Tibial artery (tissue), 4 donors: ENCODE measurements around the gene KIR2DL3.
"Not testable (repeated sequence)": the region's sequence is repeated elsewhere in the genome, so short reads cannot be mapped to it uniquely, and the experiment has no call there.

Source experiments
- DNase-seq, 2 donors: peaks; one replicate each; pipeline ENCODE4 v3.0.0-alpha.2; 2019
- H3K27ac ChIP-seq, 2 donors: fragments of 200-600 bp; sonication (generic) in 1 of 2; 1 replicate in 1 of 2; 2 replicates in 1 of 2; pipeline ENCODE4 v1.5.1; 2018 to 2019; ENCODE audit warnings: mild to moderate bottlenecking in 1 of 2
- H3K27me3 ChIP-seq, 2 donors: fragments of 200-600 bp; sonication (generic) in 1 of 2; one replicate each; pipeline versions ENCODE4 v1.5.1 to v1.6.0; 2016 to 2019
- H3K36me3 ChIP-seq, 3 donors: fragments of 200-600 bp; sonication (generic) in 2 of 3; one replicate each; pipeline ENCODE4 v1.5.1; 2016 to 2019; ENCODE audit warnings: mild to moderate bottlenecking in 2 of 3
- H3K4me1 ChIP-seq, 4 donors: fragments of 200-600 bp; sonication (generic) in 2 of 4; 1 replicate in 3 of 4; 2 replicates in 1 of 4; pipeline ENCODE4 v1.5.1; 2016 to 2019
- H3K4me3 ChIP-seq, 2 donors: fragments of 200-600 bp; sonication (generic) in 1 of 2; 1 replicate in 1 of 2; 2 replicates in 1 of 2; pipeline ENCODE4 v1.5.1; 2018 to 2019; ENCODE audit warnings: mild to moderate bottlenecking in 2 of 2
- H3K9me3 ChIP-seq, 3 donors: fragments of 200-600 bp; sonication (generic) in 1 of 3; one replicate each; pipeline ENCODE4 v1.5.1; 2016 to 2019
- intact Hi-C: fragments of 100-400 bp; cut with DNase I; formaldehyde crosslinking; loops from one replicate; pipeline ENCODE4 v1.15.0; 2023; ENCODE audit warnings: low total_unique reads
- TF ChIP-seq, protein P1 (sequence below), 2 experiments: fragments of 200-600 bp in 1 of 2; fragments of 450-650 bp in 1 of 2; IDR thresholded peaks; one replicate each; pipeline ENCODE4 v1.5.1; 2017 to 2019; ENCODE audit warnings: antibody characterized with exemption in 2 of 2, mild to moderate bottlenecking in 1 of 2, moderate library complexity in 1 of 2

The KIR2DL3 gene

DNA sequence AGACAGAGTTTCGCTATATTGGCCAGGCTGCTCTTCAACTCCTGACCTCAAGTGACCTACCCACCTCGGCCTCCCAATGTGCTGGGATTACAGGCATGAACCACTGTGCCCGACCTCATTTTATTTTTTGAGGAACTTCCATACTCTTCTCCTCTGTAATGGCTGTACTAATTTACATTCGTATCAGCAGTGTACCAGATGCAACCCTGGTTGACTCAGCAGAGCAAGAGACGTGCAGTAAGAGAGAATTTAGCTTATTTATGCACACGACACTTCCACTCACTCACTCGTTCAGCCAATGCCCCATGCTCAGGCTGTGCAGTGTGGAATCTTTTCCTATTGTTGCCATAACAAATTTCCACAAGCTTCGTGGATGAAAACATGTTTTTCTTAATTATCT is 7.1 kb upstream of the KIR2DL3 start:
- Histone ChIP-seq H3K4me3 (no peak overlapping the region), H3K36me3 (no peaks in the 10 kb centered on the region), H3K4me1 (no peaks in the 10 kb centered on the region), H3K27ac (no peak overlapping the region), H3K9me3 (no peaks in the 10 kb centered on the region), H3K27me3 (no peaks in the 10 kb centered on the region)
- no peak for DNase-seq
- TF ChIP-seq, protein P1, sequence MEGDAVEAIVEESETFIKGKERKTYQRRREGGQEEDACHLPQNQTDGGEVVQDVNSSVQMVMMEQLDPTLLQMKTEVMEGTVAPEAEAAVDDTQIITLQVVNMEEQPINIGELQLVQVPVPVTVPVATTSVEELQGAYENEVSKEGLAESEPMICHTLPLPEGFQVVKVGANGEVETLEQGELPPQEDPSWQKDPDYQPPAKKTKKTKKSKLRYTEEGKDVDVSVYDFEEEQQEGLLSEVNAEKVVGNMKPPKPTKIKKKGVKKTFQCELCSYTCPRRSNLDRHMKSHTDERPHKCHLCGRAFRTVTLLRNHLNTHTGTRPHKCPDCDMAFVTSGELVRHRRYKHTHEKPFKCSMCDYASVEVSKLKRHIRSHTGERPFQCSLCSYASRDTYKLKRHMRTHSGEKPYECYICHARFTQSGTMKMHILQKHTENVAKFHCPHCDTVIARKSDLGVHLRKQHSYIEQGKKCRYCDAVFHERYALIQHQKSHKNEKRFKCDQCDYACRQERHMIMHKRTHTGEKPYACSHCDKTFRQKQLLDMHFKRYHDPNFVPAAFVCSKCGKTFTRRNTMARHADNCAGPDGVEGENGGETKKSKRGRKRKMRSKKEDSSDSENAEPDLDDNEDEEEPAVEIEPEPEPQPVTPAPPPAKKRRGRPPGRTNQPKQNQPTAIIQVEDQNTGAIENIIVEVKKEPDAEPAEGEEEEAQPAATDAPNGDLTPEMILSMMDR (IDR thresholded peaks at IDR 0.05), result no peak
- intact Hi-C loops, result no loop called here

- Histone ChIP-seq H3K4me1 (no peaks in the 10 kb centered on the region), H3K4me3 (no peak overlapping the region), H3K36me3 (no peaks in the 10 kb centered on the region), H3K27ac (no peak overlapping the region), H3K9me3 (no peaks in the 10 kb centered on the region), H3K27me3 (no peaks in the 10 kb centered on the region)
- intact Hi-C loops, result no loop called here
- TF ChIP-seq, protein P1 (IDR thresholded peaks at IDR 0.05), result no peak
- no peak for DNase-seq
Observed at GRCh38 chr19:54738715-54739114, 402 bp downstream of the KIR2DL3 start.

GRCh38 chr19:54739587-54740497 is 1.5 kb downstream of the KIR2DL3 start:
- Histone ChIP-seq H3K36me3 (no peaks in the 10 kb centered on the region), H3K4me3 (no peak overlapping the region), H3K27me3 (no peaks in the 10 kb centered on the region), H3K9me3 (no peaks in the 10 kb centered on the region), H3K4me1 (no peaks in the 10 kb centered on the region), H3K27ac (no peak overlapping the region)
- TF ChIP-seq, protein P1 (IDR thresholded peaks at IDR 0.05), result no peak
- intact Hi-C loops, result no loop called here
- DNase-seq, result no peak

DNA sequence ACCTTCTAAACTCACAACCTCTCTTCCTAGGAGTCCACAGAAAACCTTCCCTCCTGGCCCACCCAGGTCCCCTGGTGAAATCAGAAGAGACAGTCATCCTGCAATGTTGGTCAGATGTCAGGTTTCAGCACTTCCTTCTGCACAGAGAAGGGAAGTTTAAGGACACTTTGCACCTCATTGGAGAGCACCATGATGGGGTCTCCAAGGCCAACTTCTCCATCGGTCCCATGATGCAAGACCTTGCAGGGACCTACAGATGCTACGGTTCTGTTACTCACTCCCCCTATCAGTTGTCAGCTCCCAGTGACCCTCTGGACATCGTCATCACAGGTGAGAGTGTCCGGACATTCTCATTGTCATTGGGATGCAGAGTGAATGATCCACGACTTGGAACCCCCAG is 3.6 kb downstream of the KIR2DL3 start:
- DNase-seq, H3K27ac ChIP-seq, intact Hi-C loops, H3K4me1 ChIP-seq, H3K4me3 ChIP-seq, H3K27me3 ChIP-seq, H3K9me3 ChIP-seq, H3K36me3 ChIP-seq: not testable (repeated sequence)

GRCh38 chr19:54744080-54744479 is 5.8 kb downstream of the KIR2DL3 start:
- H3K27me3 ChIP-seq, H3K4me3 ChIP-seq: not testable (repeated sequence)

GRCh38 chr19:54747614-54748322 is 9.5 kb downstream of the KIR2DL3 start:
- H3K27ac ChIP-seq, intact Hi-C loops, H3K27me3 ChIP-seq, DNase-seq, H3K36me3 ChIP-seq, H3K4me1 ChIP-seq, H3K4me3 ChIP-seq, H3K9me3 ChIP-seq: not testable (repeated sequence)

More at GRCh38 chr19:54744080-54744479, 5.8 kb downstream of the KIR2DL3 start:
- H3K9me3 ChIP-seq, H3K36me3 ChIP-seq, intact Hi-C loops, DNase-seq, H3K27ac ChIP-seq, H3K4me1 ChIP-seq: not testable (repeated sequence)

- H3K36me3 ChIP-seq, H3K4me1 ChIP-seq, intact Hi-C loops, H3K9me3 ChIP-seq, DNase-seq, H3K27ac ChIP-seq, H3K27me3 ChIP-seq, H3K4me3 ChIP-seq: not testable (repeated sequence)
Observed at GRCh38 chr19:54750276-54750675, 12.0 kb downstream of the KIR2DL3 start.

DNA sequence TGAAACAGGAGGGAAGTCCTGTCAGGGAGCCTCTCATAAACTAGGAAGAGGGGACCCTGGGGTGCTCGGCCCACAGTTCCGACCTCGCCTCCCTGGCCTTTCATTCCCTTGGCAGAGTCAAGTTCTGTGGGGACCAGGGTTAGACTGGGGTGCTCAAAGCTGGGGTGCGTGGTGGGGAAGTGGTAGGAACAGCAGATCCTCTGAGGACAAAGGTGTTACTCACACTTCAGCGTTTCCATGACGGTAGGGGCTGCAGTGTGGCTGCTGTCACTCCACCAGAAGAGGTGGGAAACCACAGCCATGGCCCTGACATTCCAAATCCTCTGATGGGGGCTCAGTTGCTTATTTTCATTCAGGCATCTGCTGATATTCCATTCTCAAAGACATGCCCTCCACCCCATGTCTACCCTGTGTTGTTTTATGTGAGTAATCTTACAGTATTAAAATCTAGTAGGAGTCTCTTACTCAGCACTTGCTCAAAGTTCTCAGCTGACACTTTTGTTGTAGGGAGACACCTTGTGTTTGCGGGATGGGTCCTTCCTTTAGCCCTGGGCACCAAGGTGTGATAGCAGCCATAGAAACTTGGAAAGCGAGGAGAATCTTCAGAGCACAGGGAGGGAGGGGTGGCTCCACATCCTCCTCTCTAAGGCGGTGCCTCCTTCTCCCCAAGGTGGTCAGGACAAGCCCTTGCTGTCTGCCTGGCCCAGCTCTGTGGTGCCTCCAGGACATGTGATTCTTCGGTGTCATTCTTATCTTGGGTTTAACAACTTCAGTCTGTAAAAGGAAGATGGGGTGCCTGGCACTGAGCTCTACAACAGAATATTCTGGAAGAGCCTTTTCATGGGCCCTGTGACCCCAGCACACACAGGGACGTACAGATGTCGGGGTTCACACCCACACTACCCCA is 18.1 kb downstream of the KIR2DL3 start:
- not testable (repeated sequence) for H3K4me1 ChIP-seq

DNA sequence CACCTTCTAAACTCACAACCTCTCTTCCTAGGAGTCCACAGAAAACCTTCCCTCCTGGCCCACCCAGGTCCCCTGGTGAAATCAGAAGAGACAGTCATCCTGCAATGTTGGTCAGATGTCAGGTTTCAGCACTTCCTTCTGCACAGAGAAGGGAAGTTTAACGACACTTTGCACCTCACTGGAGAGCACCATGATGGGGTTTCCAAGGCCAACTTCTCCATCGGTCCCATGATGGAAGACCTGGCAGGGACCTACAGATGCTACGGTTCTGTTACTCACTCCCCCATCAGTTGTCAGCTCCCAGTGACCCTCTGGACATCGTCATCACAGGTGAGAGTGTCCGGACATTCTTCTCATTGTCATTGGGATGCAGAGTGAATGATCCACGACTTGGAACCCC is 20.3 kb downstream of the KIR2DL3 start:
- H3K27me3 ChIP-seq, intact Hi-C loops, H3K9me3 ChIP-seq, H3K4me1 ChIP-seq, H3K36me3 ChIP-seq, DNase-seq, H3K27ac ChIP-seq, H3K4me3 ChIP-seq: not testable (repeated sequence)

More for the DNA sequence above, 18.1 kb downstream of the KIR2DL3 start:
- H3K4me3 ChIP-seq, H3K27me3 ChIP-seq, H3K9me3 ChIP-seq, intact Hi-C loops, DNase-seq, H3K27ac ChIP-seq, H3K36me3 ChIP-seq: not testable (repeated sequence)

GRCh38 chr19:54764219-54764618 is 25.9 kb downstream of the KIR2DL3 start:
- H3K9me3 ChIP-seq, DNase-seq, H3K4me1 ChIP-seq, H3K27ac ChIP-seq, H3K4me3 ChIP-seq, H3K36me3 ChIP-seq, intact Hi-C loops, H3K27me3 ChIP-seq: not testable (repeated sequence)
